Stimulated activated CD4-positive, alpha-beta T cell treated with anti-CD3 and anti-CD28 coated beads, Interleukin-1b, Interleukin-23, amount 100 ng/mL, for 1 hour (primary cell): ENCODE results near the gene CDKN2B-AS1.
"Not testable (repeated sequence)": the region's sequence is repeated elsewhere in the genome, so short reads cannot be mapped to it uniquely, and the experiment has no call there.

Source experiments
- DNase-seq, 2 donors: peaks; one replicate each; pipeline ENCODE4 v3.0.0-alpha.2; 2020; ENCODE audit warnings: low read depth in 2 of 2

CDKN2B-AS1 gene

DNA sequence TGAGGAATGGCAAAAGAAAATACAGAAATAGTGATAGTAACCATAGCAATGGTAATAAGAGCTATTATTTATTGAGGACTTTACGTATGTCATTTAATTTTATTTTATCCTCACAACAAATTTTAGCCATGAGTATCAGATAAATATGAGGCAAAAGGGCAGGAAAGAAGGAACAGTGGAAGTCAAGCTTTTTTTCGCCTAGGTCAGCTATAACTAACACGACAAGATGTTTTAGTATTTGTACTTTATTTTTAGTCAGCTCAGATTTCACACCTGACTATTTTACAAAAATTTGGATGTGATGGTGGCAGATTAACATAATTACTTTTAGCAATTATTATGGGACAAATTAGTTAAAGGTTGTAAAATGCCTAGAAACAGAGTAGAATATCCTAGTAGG, 49.3 kb downstream of the CDKN2B-AS1 start:
- no peak for DNase-seq

GRCh38 chr9:22044583-22044982, 50.0 kb downstream of the CDKN2B-AS1 start:
- DNase-seq = no peak

DNA sequence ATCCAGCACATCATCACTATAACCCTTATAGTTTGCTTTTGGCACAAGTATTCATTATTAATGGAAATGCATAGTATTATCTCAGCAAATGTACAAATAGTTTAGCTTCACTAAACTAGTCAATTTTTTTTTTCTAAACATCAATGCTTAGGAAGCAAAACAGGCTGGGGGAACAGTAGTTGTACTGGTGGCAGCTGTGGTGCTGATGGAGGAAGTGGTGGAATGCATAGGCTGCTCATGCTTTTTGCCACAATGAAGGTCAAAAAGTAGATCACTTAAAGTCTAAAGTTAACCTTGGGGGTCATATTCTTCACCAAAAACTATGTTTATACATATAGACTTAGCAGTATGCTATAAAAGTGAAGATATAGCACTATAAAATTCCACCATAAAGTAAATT, 50.8 kb downstream of the CDKN2B-AS1 start:
- no peak for DNase-seq

DNA sequence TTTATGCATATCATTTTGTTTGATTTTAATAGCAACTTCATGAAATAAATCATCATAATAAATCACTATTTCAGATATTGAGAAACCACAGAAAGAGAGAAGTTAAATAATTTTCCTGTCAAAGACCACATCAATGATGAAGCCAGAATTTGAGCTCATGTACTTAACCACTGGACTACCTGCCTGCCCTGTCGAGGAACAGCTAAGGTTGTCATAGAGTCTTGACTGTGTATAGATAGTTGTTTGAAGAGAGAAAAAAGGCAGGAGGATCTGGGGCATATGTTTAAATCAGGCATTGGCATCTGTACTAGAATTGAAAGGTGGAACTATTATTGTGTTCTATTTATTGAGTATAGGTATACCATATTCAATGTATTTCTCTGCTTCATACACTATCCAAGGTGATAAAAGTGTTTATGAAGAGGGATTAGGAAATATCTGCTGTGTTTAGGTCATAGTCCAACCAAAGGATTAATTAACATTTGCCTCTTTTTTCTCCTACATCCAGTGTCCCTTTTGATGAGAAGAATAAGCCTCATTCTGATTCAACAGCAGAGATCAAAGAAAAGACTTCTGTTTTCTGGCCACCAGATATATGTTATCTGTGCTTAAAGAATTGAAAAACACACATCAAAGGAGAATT, 51.8 kb downstream of the CDKN2B-AS1 start:
- DNase-seq = no peak

DNA sequence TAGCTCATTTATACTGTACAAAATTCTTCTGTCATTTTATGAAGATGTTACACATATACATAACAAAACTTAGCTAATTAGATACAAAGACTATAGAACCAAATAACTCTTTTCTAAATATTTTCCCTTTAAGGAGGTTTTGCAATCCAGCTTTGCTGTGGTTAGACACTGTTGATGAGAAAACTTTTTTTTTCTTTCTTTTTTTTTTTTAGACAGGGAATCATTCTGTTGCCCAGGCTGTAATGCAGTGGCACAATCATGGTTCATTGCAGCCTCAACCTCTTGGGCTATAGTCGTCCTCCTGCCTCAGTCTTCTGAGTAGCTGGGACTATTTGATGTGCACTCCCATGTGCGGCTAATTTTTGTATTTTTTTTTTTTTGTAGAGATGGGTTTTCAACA, 53.0 kb downstream of the CDKN2B-AS1 start:
- no peak for DNase-seq

DNA sequence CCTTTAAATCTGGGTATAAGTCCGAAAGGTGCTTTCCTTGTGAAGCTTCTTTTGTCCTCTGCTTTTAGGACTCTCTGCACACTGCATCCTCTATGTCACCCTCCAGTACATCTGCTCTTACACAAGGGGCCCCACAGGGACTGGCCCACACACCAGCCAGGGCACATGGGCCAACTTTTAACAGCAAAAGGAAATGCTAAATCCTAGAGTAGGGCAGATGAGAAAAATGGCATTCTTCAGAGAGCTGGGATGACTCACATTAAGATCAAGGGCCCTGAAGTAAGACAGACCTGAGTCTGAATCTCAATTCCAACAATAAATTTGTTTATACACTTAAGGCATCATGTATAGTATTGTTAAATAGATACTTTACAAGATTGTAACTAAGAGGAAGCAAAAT, 54.8 kb downstream of the CDKN2B-AS1 start:
- DNase-seq = no peak

GRCh38 chr9:22050924-22051323, 56.3 kb downstream of the CDKN2B-AS1 start:
- DNase-seq = no peak

DNA sequence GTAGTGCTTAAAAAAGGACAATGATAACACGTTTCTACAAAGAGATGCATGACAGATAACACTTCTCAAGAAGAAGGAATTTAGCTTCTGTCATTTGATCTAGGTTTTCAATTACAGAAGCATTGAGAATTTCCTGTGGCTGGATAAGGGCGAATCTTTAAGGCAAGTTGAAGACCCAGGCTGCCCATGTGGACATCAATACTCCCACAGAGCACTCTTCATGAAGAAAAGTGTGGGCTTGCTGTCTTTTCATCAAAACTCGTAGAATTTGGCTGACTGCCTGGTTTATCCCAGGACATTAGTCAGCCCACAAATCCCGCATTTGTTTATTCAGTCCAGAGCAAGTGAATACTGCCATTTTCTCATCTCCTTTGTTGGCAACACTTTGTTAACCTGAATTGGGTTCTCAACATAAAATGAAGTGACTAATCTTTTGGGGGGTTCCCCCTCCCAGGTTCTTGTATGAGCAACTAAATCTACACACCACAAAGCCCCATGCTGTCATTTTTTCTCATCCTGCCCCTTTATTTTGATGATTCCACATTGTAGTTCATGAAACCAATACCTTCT, 57.9 kb downstream of the CDKN2B-AS1 start:
- no peak for DNase-seq

DNA sequence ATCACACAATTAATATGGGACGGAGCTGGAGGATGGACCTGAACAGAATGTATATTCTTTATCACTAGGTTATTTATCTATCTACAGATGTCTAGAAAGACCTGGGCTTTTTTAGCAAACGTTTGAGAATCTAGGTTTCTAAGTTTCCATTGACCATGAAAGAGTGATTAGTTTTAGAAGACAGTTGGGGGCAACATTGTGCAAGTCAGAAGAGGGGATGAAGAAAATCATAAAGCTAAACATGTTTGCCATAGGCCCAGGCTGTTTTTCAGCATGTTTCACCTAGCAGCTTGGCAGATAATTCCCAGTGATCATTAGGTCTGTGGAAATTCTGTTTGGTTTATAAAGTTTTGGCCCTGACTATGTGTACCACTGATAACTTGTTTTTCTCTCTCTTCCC, 58.6 kb downstream of the CDKN2B-AS1 start:
- DNase-seq = no peak

DNA sequence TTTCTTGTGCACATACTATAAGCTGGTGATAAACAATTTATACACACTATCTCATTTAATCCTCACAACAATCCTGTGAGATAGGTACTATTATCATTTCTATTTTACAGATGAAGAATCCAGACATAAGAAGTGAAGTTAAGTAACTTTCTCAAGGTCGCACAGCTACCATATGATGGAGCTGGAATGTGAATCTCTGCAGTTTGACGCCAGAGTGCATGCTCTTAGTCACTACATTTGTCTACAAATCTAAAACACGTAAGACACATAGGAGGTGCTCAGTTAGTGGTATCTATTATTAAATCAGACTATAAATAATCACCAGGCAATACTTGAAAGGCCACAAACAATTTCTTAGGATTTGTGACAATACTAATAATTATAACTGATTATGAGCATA, 59.5 kb downstream of the CDKN2B-AS1 start:
- no peak for DNase-seq

DNA sequence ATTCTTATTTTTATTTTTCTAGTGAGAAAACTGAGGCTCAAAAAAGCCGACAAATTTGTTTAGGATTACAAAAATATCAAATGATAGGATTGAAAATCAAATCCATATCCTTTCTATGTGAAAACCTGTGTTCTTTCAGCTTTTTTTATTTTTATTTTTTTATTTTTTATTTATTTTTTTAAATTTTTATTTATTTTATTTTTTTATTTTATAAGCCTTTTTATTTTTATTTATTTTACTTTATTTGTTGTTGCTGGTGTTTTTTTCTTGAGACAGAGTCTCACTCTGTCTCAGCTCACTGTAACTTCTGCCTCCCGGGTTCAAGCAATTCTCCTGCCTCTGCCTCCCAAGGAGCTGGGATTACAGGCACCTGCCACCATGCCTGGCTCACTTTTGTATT, 59.9 kb downstream of the CDKN2B-AS1 start:
- no peak for DNase-seq

DNA sequence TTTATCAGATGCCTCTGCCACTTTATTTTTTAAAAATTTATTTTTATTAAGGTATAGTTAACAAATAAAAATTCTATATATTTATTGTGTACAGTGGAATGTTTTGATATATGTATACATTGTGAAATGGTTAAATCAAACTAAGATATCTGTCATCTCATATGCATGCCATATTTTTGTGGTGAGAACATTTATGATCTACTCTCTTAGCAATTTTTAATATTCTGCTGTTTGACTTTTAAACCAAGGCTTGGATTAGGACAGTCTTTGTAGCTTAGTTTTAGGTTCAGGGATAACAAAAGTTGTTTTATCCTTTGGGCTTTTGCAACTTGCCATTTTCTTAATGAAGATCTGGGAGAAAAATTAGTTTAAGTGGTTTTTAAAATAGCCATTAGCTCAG, 60.5 kb downstream of the CDKN2B-AS1 start:
- DNase-seq = no peak

DNA sequence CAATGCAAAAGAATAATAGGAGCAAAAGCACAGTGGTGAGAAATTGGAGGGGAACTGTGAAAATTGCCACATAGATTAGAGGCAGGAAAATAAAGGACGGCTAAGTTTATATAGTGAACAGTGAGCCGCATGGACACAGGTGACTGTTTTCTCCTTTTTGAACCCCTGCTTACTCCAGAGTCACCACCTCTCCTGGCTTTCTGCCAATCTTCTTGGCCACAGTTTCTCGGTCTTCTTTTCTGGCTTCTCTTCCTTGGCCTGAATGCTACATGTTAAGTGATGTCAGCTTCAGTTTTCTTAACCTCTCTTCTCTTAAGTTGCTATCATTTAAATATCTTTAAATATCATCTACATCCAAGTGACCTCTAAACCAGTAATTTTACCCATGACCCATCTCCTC, 61.8 kb downstream of the CDKN2B-AS1 start:
- no peak for DNase-seq

GRCh38 chr9:22057972-22058371, 63.4 kb downstream of the CDKN2B-AS1 start:
- DNase-seq = not testable (repeated sequence)

GRCh38 chr9:22060831-22061383, 66.3 kb downstream of the CDKN2B-AS1 start:
- no peak for DNase-seq

GRCh38 chr9:22064957-22065356, 70.4 kb downstream of the CDKN2B-AS1 start:
- no peak for DNase-seq

GRCh38 chr9:22065431-22066200, 71.0 kb downstream of the CDKN2B-AS1 start:
- no peak for DNase-seq

DNA sequence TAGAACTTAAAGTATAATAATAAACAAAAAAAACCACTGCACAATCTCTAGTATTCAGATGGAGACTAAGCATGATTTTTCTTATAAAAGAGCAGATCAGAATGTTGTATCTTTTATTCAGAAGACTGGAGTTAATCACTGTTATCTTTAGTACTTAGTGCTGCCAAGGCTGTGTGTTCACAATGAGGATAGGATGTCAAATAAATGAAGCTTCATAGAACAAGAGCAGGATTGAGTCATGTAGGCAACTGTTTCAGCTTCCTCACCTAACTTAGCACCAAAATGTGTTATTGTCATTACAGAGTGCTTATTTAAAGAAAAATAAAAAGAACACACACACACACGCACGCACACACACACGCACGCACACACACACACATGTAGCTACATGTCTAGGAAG, 72.6 kb downstream of the CDKN2B-AS1 start:
- no peak for DNase-seq

DNA sequence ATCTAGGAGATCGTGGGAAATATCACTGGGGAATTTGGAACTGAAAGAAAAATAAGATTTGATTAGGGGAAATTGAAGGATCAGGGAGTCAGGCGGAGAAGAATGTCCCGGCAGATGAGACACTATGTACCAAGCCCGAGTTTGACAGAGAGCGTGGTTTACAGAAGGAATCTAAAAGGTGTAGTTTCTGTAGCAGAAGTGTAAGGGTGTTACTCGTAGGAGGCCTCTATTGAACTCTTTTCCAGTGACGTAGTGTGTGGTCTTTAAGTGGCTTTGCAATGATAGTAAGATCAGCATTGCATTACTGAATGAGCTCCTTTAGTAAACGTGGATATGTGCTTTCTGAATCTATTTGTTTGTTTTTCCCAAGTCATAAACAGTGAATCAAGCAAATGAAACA, 73.8 kb downstream of the CDKN2B-AS1 start:
- no peak for DNase-seq

- no peak for DNase-seq
Measured at GRCh38 chr9:22073349-22073748, 78.8 kb downstream of the CDKN2B-AS1 start.

GRCh38 chr9:22078081-22078480, 83.5 kb downstream of the CDKN2B-AS1 start:
- no peak for DNase-seq

DNA sequence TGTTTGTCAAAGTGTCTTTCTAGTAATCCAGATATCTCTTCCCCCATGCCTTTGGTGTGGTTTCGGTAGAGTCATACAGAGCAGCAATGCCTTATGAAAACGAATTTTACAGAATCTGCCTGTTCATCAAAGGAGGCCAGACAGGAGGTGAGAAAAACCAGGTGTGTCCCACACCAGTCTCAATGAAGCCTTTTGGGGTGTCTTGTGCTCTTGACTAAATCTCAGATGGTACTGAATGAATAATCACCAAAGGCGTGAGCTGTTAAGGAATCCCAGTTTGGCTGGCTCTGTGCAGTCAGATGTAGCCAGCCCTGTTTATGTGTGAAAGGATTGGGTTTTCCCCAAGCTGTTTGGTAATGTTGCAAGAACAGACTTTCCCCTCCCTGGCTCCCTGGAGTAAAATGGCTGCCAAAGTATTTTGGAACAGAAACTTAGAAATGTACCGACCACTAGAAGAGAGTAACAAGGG, 85.3 kb downstream of the CDKN2B-AS1 start:
- DNase-seq = peak in 1 of 2 donors; percentile 9
